Fibroblast of peridontal ligament (primary cell): ENCODE data around the gene ICAM5.
"Not testable (repeated sequence)": the region's sequence is repeated elsewhere in the genome, so short reads cannot be mapped to it uniquely, and the experiment has no call there.

ENCODE experiments used
- DNase-seq: peaks from one replicate; pipeline ENCODE4 v3.0.0-alpha.2; 2010; ENCODE audit errors: extremely low read depth

Gene ICAM5

DNA sequence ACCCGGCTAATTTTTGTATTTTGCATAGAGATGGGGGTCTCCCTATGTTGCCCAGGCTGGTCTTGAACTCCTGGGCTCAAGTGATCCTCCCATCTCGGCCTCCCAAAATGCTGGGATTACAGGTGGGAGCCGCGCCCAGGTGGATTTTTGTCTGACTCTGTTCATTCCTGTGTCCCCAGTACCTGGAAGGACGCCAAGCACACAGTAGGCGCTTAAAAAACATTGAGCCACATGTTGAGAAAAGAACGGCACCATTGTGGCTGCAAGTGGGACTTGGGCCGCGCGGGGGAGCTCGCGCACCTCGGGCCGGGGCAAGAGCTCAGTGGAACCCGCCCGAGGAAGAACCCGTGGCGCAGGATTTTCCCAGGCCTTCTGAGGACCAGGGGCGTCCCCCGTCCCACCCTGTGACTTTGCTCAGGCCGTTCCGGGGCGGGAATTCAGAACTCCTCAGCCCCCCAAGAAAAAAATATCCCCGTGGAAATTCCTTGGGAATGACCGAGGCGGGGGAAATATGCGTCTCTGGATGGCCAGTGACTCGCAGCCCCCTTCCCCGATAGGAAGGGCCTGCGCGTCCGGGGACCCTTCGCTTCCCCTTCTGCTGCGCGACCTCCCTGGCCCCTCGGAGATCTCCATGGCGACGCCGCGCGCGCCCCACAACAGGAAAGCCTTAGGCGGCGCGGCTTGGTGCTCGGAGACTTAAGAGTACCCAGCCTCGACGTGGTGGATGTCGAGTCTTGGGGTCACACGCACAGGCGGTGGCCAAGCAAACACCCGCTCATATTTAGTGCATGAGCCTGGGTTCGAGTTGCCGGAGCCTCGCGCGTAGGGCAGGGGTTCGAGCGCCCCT lies 20.2 kb upstream of the ICAM5 start:
- peak; percentile 64 for DNase-seq

GRCh38 chr19:10270180-10270615 lies 19.6 kb upstream of the ICAM5 start:
- no peak for DNase-seq

DNA sequence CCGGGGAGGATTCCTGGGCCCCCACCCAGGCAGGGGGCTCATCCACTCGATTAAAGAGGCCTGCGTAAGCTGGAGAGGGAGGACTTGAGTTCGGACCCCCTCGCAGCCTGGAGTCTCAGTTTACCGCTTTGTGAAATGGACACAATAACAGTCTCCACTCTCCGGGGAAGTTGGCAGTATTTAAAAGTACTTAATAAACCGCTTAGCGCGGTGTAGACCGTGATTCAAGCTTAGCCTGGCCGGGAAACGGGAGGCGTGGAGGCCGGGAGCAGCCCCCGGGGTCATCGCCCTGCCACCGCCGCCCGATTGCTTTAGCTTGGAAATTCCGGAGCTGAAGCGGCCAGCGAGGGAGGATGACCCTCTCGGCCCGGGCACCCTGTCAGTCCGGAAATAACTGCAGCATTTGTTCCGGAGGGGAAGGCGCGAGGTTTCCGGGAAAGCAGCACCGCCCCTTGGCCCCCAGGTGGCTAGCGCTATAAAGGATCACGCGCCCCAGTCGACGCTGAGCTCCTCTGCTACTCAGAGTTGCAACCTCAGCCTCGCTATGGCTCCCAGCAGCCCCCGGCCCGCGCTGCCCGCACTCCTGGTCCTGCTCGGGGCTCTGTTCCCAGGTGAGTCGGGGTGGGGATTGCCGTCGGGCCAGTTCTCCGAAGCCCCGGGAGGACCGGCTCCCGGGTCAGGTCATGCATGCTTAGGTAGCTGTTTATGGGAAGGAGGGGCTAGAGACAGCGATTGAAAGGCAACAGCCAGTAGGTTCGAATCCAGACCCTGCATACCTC lies 18.9 kb upstream of the ICAM5 start, which contains the start of gene ICAM1:
ICAM1 (plus strand) TSS at position 505 of the 779 bp plus-strand sequence; CDS start at position 545, 40 bp downstream.
- peak; percentile 42 for DNase-seq

DNA sequence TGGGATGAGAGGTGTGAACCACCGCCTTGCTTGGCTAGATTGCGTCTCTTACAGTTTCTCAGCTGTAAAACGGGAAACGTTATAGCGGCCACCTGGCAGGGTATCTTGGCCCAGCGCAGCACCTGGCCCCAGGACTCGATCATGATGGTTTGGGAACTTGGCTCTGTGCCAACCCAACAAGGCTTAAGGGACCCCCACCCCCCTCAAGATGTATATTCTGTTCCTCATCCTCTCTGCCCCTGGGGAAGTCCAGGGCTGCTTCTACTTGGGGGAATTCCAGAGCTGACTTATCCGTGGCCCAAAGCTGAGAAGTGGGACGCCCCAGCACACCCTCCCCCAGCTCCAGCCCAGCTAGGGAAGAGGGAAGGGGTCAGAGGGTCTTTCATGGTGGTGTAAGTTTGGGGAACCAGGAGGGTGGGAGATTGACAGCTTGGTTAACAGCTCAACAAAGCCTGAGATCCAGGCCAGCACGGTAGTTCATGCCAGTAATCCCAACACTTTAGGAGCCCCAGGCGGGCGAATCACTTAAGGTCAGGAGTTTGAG lies 18.1 kb upstream of the ICAM5 start:
- no peak for DNase-seq

- no peak for DNase-seq
Measured at GRCh38 chr19:10274589-10274988, 15.2 kb upstream of the ICAM5 start.

DNA sequence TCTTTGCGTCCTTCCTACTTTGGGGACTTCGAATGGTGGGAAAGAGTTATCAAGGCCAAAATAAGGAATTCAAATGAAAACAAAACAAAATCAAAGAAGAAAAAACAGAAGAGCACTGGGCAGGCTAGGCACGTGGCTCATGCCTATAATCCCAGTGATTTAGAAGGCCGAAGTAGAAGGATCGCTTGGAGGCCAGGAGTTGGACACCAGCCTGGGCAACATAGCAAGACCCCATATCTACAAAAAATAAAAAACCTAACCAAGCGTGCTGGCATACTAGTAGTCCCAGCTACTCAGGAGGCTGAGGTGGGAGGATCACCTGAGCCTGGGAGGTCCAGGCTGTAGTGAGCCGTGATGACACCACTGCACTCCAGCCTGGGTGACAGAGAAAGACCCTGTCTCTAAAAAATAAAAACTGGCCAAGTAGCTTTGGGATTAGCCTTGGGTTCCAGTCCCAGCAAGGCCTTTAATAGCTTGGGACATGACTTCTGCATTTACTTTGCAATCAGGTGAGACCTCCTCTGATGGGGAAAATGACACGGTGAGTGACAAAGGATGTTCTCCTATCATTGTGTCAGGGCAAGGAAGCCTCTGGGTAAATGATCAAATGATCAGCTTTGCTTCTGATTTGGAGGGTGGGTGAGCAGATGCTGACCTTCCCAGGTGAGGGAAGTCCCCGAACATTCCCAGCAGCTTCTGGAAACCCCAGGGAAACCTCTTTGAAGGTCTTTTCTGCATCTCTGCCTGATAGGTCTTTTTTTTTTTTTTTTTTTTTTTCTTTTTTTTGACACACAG lies 11.8 kb upstream of the ICAM5 start:
- DNase-seq: no peak

DNA sequence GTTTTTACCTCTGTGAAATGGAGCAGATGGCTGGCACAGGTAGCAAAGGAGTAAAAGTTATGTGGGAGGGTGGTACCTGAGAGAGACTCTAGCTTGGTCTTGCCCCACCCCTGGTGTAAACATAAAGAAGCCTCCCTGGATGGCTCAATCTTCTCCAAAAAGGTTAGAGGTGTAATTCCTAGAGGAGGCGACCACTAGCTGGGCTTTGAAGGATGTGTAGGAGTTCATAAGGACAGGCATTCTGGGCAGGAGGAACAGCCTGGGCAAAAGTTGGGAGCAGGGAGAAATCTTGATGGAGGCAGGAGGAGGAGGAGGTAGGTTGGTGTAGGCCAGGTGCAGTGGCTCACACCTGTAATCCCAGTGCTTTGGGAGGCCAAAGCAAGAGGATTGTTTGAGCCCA lies 10.8 kb upstream of the ICAM5 start:
- DNase-seq: no peak

GRCh38 chr19:10279737-10280442 lies 9.9 kb upstream of the ICAM5 start:
- no peak for DNase-seq

DNA sequence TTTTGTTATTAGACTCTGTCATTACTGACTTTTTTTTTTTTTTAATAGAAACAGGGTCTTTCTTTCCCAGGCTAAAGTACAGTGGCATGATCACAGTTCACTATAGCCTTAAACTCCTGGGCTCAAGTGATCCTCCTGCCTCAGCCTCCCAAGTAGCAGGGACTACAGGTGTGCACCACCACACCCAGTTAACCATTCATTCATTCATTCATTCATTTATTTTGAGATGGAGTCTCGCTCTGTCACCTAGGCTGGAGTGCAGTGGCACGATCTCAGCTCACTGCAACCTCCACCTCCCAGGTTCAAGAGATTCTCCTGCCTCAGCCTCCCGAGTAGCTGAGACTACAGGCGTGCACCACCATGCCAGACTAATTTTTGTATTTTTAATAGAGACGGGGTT lies 7.7 kb upstream of the ICAM5 start:
- DNase-seq: not testable (repeated sequence)

DNA sequence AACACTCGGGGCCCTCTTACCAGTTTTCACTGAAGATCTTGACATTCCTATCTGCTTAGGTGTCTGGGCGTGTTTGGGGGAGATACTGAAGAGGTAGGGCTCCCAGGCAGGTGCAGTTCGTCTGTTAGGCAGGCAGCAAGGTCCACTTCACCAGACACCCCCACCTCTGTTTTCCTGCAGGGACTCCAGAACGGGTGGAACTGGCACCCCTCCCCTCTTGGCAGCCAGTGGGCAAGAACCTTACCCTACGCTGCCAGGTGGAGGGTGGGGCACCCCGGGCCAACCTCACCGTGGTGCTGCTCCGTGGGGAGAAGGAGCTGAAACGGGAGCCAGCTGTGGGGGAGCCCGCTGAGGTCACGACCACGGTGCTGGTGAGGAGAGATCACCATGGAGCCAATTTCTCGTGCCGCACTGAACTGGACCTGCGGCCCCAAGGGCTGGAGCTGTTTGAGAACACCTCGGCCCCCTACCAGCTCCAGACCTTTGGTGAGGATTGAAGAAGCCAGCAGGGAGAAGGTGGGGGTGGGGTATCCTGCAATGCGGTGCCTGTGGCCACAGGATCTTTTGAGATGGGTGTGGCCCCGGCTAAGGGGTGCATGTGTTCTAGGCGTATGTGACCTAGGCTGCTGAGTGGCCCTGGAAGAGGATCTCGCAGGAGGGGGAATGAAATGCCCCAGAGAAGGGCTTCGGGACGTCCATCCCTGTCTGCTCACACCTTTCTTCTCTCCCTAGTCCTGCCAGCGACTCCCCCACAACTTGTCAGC lies 6.3 kb upstream of the ICAM5 start:
- DNase-seq: no peak

- no peak for DNase-seq
Measured at GRCh38 chr19:10284065-10284959, 5.4 kb upstream of the ICAM5 start.

DNA sequence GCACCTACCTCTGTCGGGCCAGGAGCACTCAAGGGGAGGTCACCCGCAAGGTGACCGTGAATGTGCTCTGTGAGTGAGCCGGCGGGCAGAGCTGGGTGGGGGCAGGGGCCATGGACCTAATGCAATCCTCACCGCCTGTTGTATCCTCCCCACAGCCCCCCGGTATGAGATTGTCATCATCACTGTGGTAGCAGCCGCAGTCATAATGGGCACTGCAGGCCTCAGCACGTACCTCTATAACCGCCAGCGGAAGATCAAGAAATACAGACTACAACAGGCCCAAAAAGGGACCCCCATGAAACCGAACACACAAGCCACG lies 4.8 kb upstream of the ICAM5 start:
- DNase-seq: no peak

GRCh38 chr19:10285393-10285792 lies 4.4 kb upstream of the ICAM5 start:
- no peak for DNase-seq

GRCh38 chr19:10286803-10287737 lies 2.7 kb upstream of the ICAM5 start, which contains the start of gene ICAM4:
Gene ICAM4, plus strand, starts transcription at chr19:10286955. Its CDS starts 58 bp downstream, at chr19:10287013.
- DNase-seq: no peak

DNA sequence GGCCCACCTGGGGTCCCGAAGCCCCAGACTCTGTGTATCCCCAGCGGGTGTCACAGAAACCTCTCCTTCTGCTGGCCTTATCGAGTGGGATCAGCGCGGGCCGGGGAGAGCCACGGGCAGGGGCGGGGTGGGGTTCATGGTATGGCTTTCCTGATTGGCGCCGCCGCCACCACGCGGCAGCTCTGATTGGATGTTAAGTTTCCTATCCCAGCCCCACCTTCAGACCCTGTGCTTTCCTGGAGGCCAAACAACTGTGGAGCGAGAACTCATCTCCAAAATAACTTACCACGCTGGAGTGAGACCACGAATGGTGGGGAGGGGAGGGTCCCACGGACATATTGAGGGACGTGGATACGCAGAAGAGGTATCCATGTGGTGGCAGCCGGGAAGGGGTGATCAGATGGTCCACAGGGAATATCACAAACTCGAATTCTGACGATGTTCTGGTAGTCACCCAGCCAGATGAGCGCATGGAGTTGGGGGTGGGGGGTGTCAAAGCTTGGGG lies 1.0 kb upstream of the ICAM5 start:
- DNase-seq: no peak

GRCh38 chr19:10289167-10289835 lies 451 bp upstream of the ICAM5 start:
- DNase-seq: no peak

- no peak for DNase-seq
Measured at GRCh38 chr19:10290357-10290875, 664 bp downstream of the ICAM5 start.
